Activated CD4-positive, alpha-beta T cell treated with anti-CD3 and anti-CD28 coated beads for 36 hours (primary cell): ENCODE data around the gene ATP2C2. TPM values are rescaled to one million over a fixed set of nuclear protein-coding genes. Genes with fewer than 3 reads are reported as not detected.
"Not testable (repeated sequence)": the region's sequence is repeated elsewhere in the genome, so short reads cannot be mapped to it uniquely, and the experiment has no call there.

Source experiments
- ATAC-seq: fragments of 200-7000 bp; cut with Tn5 transposase; one replicate; pipeline ENCODE4 v1.10.0; 2021; ENCODE audit warnings: mild to moderate bottlenecking, moderate library complexity
- CTCF ChIA-PET: fragments of 350-600 bp; sonication (Branson Sonifier 250); formaldehyde crosslinking; loops from one replicate; lab custom pipeline; 2021; ENCODE audit warnings: antibody characterized with exemption; lab: Charles Lee
- POLR2A ChIA-PET: fragments of 350-600 bp; sonication (Branson Sonifier 250); formaldehyde crosslinking; loops from one replicate; lab custom pipeline; 2021; ENCODE audit warnings: antibody characterized with exemption, inconsistent platforms; lab: Charles Lee
- DNase-seq: peaks from one replicate; pipeline ENCODE4 v3.0.0-alpha.2; 2020
- H3K27ac Mint-ChIP-seq: one replicate; pipeline ENCODE4 v1.8.0; 2021; ENCODE audit warnings: mixed read lengths
- H3K27me3 Mint-ChIP-seq: one replicate; pipeline ENCODE4 v1.8.0; 2021; ENCODE audit warnings: mixed read lengths
- H3K36me3 Mint-ChIP-seq: one replicate; pipeline ENCODE4 v1.8.0; 2021; ENCODE audit warnings: low read depth, mixed read lengths
- H3K4me1 Mint-ChIP-seq: one replicate; pipeline ENCODE4 v1.8.0; 2021; ENCODE audit warnings: mixed read lengths
- H3K4me3 Mint-ChIP-seq: one replicate; pipeline ENCODE4 v1.8.0; 2021; ENCODE audit warnings: mild to moderate bottlenecking, moderate library complexity, mixed read lengths
- H3K9me3 Mint-ChIP-seq: one replicate; pipeline ENCODE4 v1.8.0; 2021; ENCODE audit warnings: low read depth, mixed read lengths
- intact Hi-C, 2 experiments: fragments of 100-400 bp; cut with DNase I in 1 of 2; cut with micrococcal nuclease in 1 of 2; formaldehyde crosslinking; loops; one replicate each; pipeline versions ENCODE4 v1.14.2 to v1.15.1; 2022 to 2024; cut with DNase I, micrococcal nuclease
- total RNA-seq, 2 experiments: library from RNA; stranded (reverse); gene quantifications; one replicate each; pipeline ENCODE4 v1.2.3, GENCODE V29; 2021

The ATP2C2 gene
- total RNA-seq, 2 experiments from 2014 or later = not detected

- ATAC-seq, POLR2A ChIA-PET, H3K36me3 Mint-ChIP-seq, H3K4me3 Mint-ChIP-seq, H3K27ac Mint-ChIP-seq, intact Hi-C loops, H3K4me1 Mint-ChIP-seq, H3K9me3 Mint-ChIP-seq, DNase-seq, CTCF ChIA-PET: not testable (repeated sequence)
- peaks cover 34% of the 10 kb centered on the region for H3K27me3 Mint-ChIP-seq
These were observed 35.1 kb downstream of the ATP2C2 start for GRCh38 chr16:84403435-84403834.

- Mint-ChIP-seq H3K4me1 (no peaks in the 10 kb centered on the region), H3K36me3 (no peaks in the 10 kb centered on the region), H3K27ac (no peak overlapping the region), H3K4me3 (no peak overlapping the region), H3K9me3 (no peaks in the 10 kb centered on the region), H3K27me3 (peaks cover 36% of the 10 kb centered on the region)
- ChIA-PET POLR2A (interaction anchor here (0.5 kb wide), 1 partner anchor 170 kb away, joined by 3 read pairs; no protein-coding TSS in a partner anchor), CTCF (interaction anchor here (0.7 kb wide), 2 partner anchors 21 to 163 kb away, joined by 3 read pairs; no protein-coding TSS in a partner anchor)
- intact Hi-C loops = no loop called here
- ATAC-seq (no peak), DNase-seq (no peak)
These were observed 36.0 kb downstream of the ATP2C2 start for GRCh38 chr16:84404324-84404723.

GRCh38 chr16:84404936-84405639, 36.8 kb downstream of the ATP2C2 start:
- POLR2A ChIA-PET = interaction anchor here (0.5 kb wide), 1 partner anchor 169 kb away, joined by 3 read pairs; no protein-coding TSS in a partner anchor
- CTCF ChIA-PET = interaction anchor here (0.7 kb wide), 2 partner anchors 20 to 164 kb away, joined by 3 read pairs; no protein-coding TSS in a partner anchor
- Mint-ChIP-seq H3K4me1 (no peaks in the 10 kb centered on the region), H3K9me3 (no peaks in the 10 kb centered on the region), H3K27me3 (peaks cover 34% of the 10 kb centered on the region), H3K27ac (no peak overlapping the region), H3K36me3 (no peaks in the 10 kb centered on the region), H3K4me3 (no peak overlapping the region)
- intact Hi-C loops = no loop called here
- ATAC-seq = no peak
- DNase-seq = no peak

GRCh38 chr16:84406006-84406963, 37.9 kb downstream of the ATP2C2 start:
- Mint-ChIP-seq H3K4me1 (no peaks in the 10 kb centered on the region), H3K36me3 (no peaks in the 10 kb centered on the region), H3K9me3 (no peaks in the 10 kb centered on the region), H3K27ac (no peak overlapping the region), H3K4me3 (no peak overlapping the region), H3K27me3 (peaks cover 33% of the 10 kb centered on the region)
- no peak for DNase-seq
- ATAC-seq = no peak
- intact Hi-C loops = no loop called here
- ChIA-PET CTCF (no interaction called here), POLR2A (no interaction called here)

- Mint-ChIP-seq H3K4me1 (no peaks in the 10 kb centered on the region), H3K27ac (no peak overlapping the region), H3K4me3 (no peak overlapping the region), H3K9me3 (no peaks in the 10 kb centered on the region), H3K36me3 (no peaks in the 10 kb centered on the region), H3K27me3 (peaks cover 29% of the 10 kb centered on the region)
- ChIA-PET POLR2A (no interaction called here), CTCF (no interaction called here)
- DNase-seq (no peak), ATAC-seq (no peak)
- intact Hi-C loops = no loop called here
These were observed 39.4 kb downstream of the ATP2C2 start for GRCh38 chr16:84407588-84408313.

- Mint-ChIP-seq H3K9me3 (no peaks in the 10 kb centered on the region), H3K4me3 (no peak overlapping the region), H3K4me1 (no peaks in the 10 kb centered on the region), H3K27me3 (peaks cover 27% of the 10 kb centered on the region), H3K27ac (no peak overlapping the region), H3K36me3 (no peaks in the 10 kb centered on the region)
- intact Hi-C loops = no loop called here
- ATAC-seq = no peak
- POLR2A ChIA-PET = no interaction called here
- CTCF ChIA-PET = no interaction called here
- DNase-seq = no peak
These were observed 40.0 kb downstream of the ATP2C2 start for GRCh38 chr16:84408314-84408690.

GRCh38 chr16:84408856-84409255, 40.5 kb downstream of the ATP2C2 start:
- ChIA-PET POLR2A (no interaction called here), CTCF (no interaction called here)
- H3K4me1 Mint-ChIP-seq = no peaks in the 10 kb centered on the region
- intact Hi-C loops = no loop called here
- DNase-seq (no peak), ATAC-seq (peak; percentile 44)
- peaks cover 27% of the 10 kb centered on the region for H3K27me3 Mint-ChIP-seq
- no peak overlapping the region for H3K27ac Mint-ChIP-seq
- no peak overlapping the region for H3K4me3 Mint-ChIP-seq
- H3K36me3 Mint-ChIP-seq = no peaks in the 10 kb centered on the region
- H3K9me3 Mint-ChIP-seq = no peaks in the 10 kb centered on the region

GRCh38 chr16:84410361-84411138, 42.2 kb downstream of the ATP2C2 start:
- no peak overlapping the region for H3K27ac Mint-ChIP-seq
- ATAC-seq (no peak), DNase-seq (no peak)
- ChIA-PET POLR2A (no interaction called here), CTCF (no interaction called here)
- H3K4me3 Mint-ChIP-seq = no peak overlapping the region
- intact Hi-C loops = no loop called here
- H3K27me3 Mint-ChIP-seq = peaks cover 19% of the 10 kb centered on the region
- H3K36me3 Mint-ChIP-seq = no peaks in the 10 kb centered on the region
- H3K4me1 Mint-ChIP-seq = no peaks in the 10 kb centered on the region
- no peaks in the 10 kb centered on the region for H3K9me3 Mint-ChIP-seq

GRCh38 chr16:84411768-84412167, 43.4 kb downstream of the ATP2C2 start:
- ATAC-seq (no peak), DNase-seq (no peak)
- H3K27ac Mint-ChIP-seq = no peak overlapping the region
- H3K36me3 Mint-ChIP-seq = no peaks in the 10 kb centered on the region
- H3K4me3 Mint-ChIP-seq = no peak overlapping the region
- intact Hi-C loops = no loop called here
- H3K9me3 Mint-ChIP-seq = no peaks in the 10 kb centered on the region
- H3K27me3 Mint-ChIP-seq = peaks cover 12% of the 10 kb centered on the region
- ChIA-PET POLR2A (no interaction called here), CTCF (no interaction called here)
- H3K4me1 Mint-ChIP-seq = no peaks in the 10 kb centered on the region

- ChIA-PET POLR2A (no interaction called here), CTCF (no interaction called here)
- Mint-ChIP-seq H3K27ac (no peak overlapping the region), H3K27me3 (peaks cover 7% of the 10 kb centered on the region), H3K4me3 (no peak overlapping the region), H3K36me3 (no peaks in the 10 kb centered on the region), H3K9me3 (no peaks in the 10 kb centered on the region), H3K4me1 (no peaks in the 10 kb centered on the region)
- intact Hi-C loops = no loop called here
- DNase-seq = no peak
- ATAC-seq = no peak
These were observed 43.9 kb downstream of the ATP2C2 start for GRCh38 chr16:84412262-84412661.
